ENCODE data around the gene IFRD2. TPM values are rescaled to one million over a fixed set of nuclear protein-coding genes. Genes with fewer than 3 reads are reported as not detected.

Gene IFRD2
- total and polyA plus RNA-seq, 9 of the 15 experiments (the other 6 are each of a cell fraction or from before 2014, with no cell fraction given): 30.5 to 115 (median 52.8) TPM

- TF ChIP-seq, protein P1, sequence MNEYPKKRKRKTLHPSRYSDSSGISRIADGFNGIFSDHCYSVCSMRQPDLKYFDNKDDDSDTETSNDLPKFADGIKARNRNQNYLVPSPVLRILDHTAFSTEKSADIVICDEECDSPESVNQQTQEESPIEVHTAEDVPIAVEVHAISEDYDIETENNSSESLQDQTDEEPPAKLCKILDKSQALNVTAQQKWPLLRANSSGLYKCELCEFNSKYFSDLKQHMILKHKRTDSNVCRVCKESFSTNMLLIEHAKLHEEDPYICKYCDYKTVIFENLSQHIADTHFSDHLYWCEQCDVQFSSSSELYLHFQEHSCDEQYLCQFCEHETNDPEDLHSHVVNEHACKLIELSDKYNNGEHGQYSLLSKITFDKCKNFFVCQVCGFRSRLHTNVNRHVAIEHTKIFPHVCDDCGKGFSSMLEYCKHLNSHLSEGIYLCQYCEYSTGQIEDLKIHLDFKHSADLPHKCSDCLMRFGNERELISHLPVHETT (CRISPR knock-in tag; conservative IDR thresholded peaks at IDR 0.05 in 1 of 2, IDR thresholded peaks at IDR 0.05 in 1 of 2): peak in 1 of 2 experiments; percentile 41; a peak in 1 of 4 replicates
- TF ChIP-seq ZNF431 (CRISPR knock-in tag; IDR thresholded peaks at IDR 0.05) (0 out of 2 replicates have a peak, but pooled peaks have one; percentile 38), PHF8 (IDR thresholded peaks at IDR 0.05; ENCODE audit: borderline replicate concordance, low read length) (peak; percentile 24; the same call in 1 of the 2 replicates), ZNF695 (CRISPR knock-in tag; IDR thresholded peaks at IDR 0.05) (no peak), DPF2 (IDR thresholded peaks at IDR 0.05) (peak; percentile 48), ARID4B (CRISPR knock-in tag; IDR thresholded peaks at IDR 0.05) (0 out of 2 replicates have a peak, but pooled peaks have one; percentile 46), MYNN (IDR thresholded peaks at IDR 0.05) (peak; percentile 63; the same call in 1 of the 2 replicates), MYNN (CRISPR knock-in tag; IDR thresholded peaks at IDR 0.05) (no peak), SPI1 (IDR thresholded peaks at IDR 0.05; ENCODE audit: borderline replicate concordance, low read depth, low read length) (peak; percentile 79), NR3C1 (CRISPR knock-in tag; IDR thresholded peaks at IDR 0.05) (no peak), POLR2G (IDR thresholded peaks at IDR 0.05; ENCODE audit: low read depth, low read length) (peak; percentile 67), KDM4B (IDR thresholded peaks at IDR 0.05; ENCODE audit: borderline replicate concordance in 2 of 2, low read depth in 1 of 2) (peak in 1 of 2 experiments; percentile 47; a peak in 1 of 4 replicates)
- TF ChIP-seq, protein P2, sequence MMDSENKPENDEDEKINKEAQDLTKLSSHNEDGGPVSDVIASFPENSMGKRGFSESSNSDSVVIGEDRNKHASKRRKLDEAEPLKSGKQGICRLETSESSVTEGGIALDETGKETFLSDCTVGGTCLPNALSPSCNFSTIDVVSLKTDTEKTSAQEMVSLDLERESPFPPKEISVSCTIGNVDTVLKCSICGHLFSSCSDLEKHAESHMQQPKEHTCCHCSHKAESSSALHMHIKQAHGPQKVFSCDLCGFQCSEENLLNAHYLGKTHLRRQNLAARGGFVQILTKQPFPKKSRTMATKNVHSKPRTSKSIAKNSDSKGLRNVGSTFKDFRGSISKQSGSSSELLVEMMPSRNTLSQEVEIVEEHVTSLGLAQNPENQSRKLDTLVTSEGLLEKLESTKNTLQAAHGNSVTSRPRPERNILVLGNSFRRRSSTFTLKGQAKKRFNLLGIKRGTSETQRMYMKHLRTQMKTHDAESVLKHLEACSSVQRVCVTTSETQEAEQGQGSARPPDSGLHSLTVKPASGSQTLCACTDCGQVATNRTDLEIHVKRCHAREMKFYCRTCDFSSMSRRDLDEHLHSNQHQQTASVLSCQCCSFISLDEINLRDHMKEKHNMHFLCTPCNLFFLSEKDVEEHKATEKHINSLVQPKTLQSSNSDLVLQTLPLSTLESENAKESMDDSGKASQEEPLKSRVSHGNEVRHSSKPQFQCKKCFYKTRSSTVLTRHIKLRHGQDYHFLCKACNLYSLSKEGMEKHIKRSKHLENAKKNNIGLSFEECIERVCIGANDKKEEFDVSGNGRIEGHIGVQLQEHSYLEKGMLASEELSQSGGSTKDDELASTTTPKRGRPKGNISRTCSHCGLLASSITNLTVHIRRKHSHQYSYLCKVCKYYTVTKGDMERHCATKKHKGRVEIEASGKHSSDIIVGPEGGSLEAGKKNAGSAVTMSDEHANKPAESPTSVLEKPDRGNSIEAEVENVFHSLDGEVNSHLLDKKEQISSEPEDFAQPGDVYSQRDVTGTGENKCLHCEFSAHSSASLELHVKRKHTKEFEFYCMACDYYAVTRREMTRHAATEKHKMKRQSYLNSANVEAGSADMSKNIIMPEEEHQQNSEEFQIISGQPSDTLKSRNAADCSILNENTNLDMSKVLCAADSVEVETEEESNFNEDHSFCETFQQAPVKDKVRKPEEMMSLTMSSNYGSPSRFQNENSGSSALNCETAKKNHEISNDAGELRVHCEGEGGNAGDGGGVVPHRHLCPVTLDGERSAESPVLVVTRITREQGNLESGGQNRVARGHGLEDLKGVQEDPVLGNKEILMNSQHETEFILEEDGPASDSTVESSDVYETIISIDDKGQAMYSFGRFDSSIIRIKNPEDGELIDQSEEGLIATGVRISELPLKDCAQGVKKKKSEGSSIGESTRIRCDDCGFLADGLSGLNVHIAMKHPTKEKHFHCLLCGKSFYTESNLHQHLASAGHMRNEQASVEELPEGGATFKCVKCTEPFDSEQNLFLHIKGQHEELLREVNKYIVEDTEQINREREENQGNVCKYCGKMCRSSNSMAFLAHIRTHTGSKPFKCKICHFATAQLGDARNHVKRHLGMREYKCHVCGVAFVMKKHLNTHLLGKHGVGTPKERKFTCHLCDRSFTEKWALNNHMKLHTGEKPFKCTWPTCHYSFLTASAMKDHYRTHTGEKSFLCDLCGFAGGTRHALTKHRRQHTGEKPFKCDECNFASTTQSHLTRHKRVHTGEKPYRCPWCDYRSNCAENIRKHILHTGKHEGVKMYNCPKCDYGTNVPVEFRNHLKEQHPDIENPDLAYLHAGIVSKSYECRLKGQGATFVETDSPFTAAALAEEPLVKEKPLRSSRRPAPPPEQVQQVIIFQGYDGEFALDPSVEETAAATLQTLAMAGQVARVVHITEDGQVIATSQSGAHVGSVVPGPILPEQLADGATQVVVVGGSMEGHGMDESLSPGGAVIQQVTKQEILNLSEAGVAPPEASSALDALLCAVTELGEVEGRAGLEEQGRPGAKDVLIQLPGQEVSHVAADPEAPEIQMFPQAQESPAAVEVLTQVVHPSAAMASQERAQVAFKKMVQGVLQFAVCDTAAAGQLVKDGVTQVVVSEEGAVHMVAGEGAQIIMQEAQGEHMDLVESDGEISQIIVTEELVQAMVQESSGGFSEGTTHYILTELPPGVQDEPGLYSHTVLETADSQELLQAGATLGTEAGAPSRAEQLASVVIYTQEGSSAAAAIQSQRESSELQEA (IDR thresholded peaks at IDR 0.05; ENCODE audit: low read depth): peak; percentile 60
Measured at GRCh38 chr3:50245831-50246516, 46.3 kb downstream of the IFRD2 start (continued).
